Measurements from ENCODE around the gene DOCK6.
A peak's percentile ranks its signal among the peaks of the same experiment; 100 is the strongest.

The DOCK6 gene

GRCh38 chr19:11244846-11245589 is 17.3 kb downstream of the DOCK6 start:
- no peak for DNase-seq

GRCh38 chr19:11243798-11244169 is 18.5 kb downstream of the DOCK6 start:
- DNase-seq, result no peak

- DNase-seq, result peak; percentile 96
Observed at GRCh38 chr19:11242864-11243797, 19.2 kb downstream of the DOCK6 start.

- no peak for DNase-seq
Observed at GRCh38 chr19:11242025-11242424, 20.3 kb downstream of the DOCK6 start.

- DNase-seq, result no peak
Observed at GRCh38 chr19:11240008-11240444, 22.3 kb downstream of the DOCK6 start.

GRCh38 chr19:11239377-11240000 is 22.8 kb downstream of the DOCK6 start, which contains the start of gene ANGPTL8:
Gene ANGPTL8, plus strand, starts transcription at chr19:11239619. Its CDS starts 19 bp downstream, at chr19:11239638.
- DNase-seq, result no peak

- no peak for DNase-seq
Observed at GRCh38 chr19:11238781-11239376, 23.4 kb downstream of the DOCK6 start.

- no peak for DNase-seq
Observed at GRCh38 chr19:11238041-11238440, 24.3 kb downstream of the DOCK6 start.

- no peak for DNase-seq
Observed at GRCh38 chr19:11237321-11237720, 25.0 kb downstream of the DOCK6 start.

- no peak for DNase-seq
Observed at GRCh38 chr19:11236324-11237301, 25.7 kb downstream of the DOCK6 start.

GRCh38 chr19:11234486-11235075 is 27.7 kb downstream of the DOCK6 start:
- DNase-seq, result no peak

- DNase-seq, result no peak
Observed at GRCh38 chr19:11233073-11233472, 29.3 kb downstream of the DOCK6 start.

GRCh38 chr19:11232555-11232954 is 29.8 kb downstream of the DOCK6 start:
- no peak for DNase-seq

- no peak for DNase-seq
Observed at GRCh38 chr19:11230621-11231386, 31.5 kb downstream of the DOCK6 start.

GRCh38 chr19:11227195-11227886 is 35.0 kb downstream of the DOCK6 start:
- no peak for DNase-seq

- DNase-seq, result no peak
Observed at GRCh38 chr19:11226716-11227166, 35.6 kb downstream of the DOCK6 start.

- no peak for DNase-seq
Observed at GRCh38 chr19:11225815-11226214, 36.5 kb downstream of the DOCK6 start.

- no peak for DNase-seq
Observed at GRCh38 chr19:11225172-11225571, 37.2 kb downstream of the DOCK6 start.

GRCh38 chr19:11224429-11224828 is 37.9 kb downstream of the DOCK6 start:
- no peak for DNase-seq

GRCh38 chr19:11223200-11223599 is 39.1 kb downstream of the DOCK6 start:
- DNase-seq, result no peak
